NCI-H524 (cell line): ENCODE results near the gene KIRREL3.

Experiments used
- DNase-seq, 2 experiments: peaks; one replicate each; lab custom pipeline; 2025; lab: John Stamatoyannopoulos, UW

Gene KIRREL3

GRCh38 chr11:126739499-126740145 is 260.9 kb downstream of the KIRREL3 start:
- no peak for DNase-seq

- no peak for DNase-seq
These were observed 262.1 kb downstream of the KIRREL3 start for GRCh38 chr11:126738295-126739031.

- no peak for DNase-seq
These were observed 263.6 kb downstream of the KIRREL3 start for GRCh38 chr11:126736682-126737572.

GRCh38 chr11:126734752-126735151 is 265.8 kb downstream of the KIRREL3 start:
- DNase-seq, result no peak

DNA sequence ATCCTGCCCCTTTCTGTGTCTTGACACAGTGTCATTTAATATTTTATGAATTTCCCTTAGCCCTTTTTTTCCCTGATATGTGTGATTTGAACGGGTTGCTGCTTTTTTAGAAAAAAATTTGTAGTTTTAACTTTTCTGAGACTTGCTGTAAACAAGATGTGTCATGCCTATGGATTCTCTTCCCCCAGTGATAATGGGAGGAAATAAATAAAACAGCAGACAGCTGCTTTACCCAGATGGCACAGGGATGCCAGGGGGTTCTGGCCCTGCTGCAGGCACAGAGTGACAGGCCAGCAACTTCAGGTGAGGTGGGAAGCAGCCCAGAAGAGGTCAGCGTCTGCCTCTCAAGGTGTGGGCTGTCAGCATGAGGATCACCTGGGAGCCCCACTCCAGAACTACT is 266.9 kb downstream of the KIRREL3 start:
- peak in 1 of 2 experiments; percentile 17 for DNase-seq

DNA sequence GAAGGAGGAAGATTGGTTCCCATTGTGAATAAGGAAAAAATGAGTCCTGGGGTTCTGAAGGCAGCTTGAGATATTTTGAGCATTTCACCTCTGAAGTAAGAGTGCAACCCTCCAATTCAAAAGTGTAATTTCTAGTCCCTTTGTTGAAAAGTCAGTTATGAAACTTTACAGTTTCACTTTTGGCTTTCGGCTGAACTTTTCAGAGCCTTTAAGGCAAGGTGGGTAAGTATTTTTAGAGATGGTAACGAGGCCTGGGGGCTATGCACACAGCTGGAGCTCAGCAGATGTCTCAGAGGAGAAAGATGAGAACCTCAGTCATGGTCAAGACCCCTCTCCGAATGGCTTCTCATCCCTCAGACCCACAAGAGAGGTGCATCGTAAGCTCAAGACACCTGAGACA is 267.6 kb downstream of the KIRREL3 start:
- no peak for DNase-seq

DNA sequence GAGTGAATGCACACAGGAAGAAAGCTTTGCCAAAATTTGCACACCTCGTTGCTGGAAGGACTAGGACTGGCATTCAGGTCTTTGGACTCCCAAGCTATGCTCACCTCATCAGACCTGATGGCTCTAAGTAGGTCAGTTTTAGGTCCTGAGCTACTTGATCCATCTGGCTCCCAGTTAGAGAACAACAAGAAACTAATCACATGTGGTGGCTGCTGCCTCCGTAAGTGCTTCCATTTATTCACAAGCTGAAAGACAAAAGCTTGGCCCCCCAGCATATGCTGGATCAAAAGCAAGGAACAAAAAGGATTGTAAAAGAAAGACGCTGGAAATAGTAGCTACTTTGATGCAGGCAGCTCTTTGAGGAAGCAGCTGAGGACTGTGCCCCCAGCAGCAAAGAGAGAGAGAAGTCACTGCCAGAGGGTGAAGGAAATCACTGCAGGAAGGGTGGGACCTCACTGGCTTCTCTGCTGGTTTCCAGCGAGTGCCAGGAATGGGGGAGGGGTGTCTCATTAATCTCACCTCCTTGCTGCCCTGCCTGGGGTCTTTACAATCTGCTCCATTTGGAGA is 268.9 kb downstream of the KIRREL3 start:
- DNase-seq, result peak in 1 of 2 experiments; percentile 47

DNA sequence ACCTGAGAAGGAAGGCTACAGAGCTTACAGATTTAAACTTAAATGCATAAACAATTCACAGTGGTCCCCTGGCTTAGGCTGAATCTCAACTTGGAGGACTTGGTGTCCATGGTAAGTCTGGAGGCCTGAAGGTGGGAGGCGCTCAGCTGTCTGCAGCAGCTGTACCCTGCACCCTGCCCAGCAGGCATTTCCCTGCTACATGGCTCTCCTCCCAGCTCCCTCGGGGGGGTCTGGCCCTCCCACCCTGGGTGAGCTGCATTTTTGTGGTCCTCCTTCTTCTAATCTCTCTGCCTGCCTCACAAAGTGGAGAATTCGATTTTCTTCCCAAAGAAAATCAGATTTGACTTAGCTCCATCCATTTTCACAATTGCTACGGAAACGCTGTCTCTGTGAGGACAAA is 273.2 kb downstream of the KIRREL3 start:
- no peak for DNase-seq

- no peak for DNase-seq
These were observed 275.0 kb downstream of the KIRREL3 start for GRCh38 chr11:126725521-126725920.

GRCh38 chr11:126725043-126725442 is 275.5 kb downstream of the KIRREL3 start:
- DNase-seq, result no peak

DNA sequence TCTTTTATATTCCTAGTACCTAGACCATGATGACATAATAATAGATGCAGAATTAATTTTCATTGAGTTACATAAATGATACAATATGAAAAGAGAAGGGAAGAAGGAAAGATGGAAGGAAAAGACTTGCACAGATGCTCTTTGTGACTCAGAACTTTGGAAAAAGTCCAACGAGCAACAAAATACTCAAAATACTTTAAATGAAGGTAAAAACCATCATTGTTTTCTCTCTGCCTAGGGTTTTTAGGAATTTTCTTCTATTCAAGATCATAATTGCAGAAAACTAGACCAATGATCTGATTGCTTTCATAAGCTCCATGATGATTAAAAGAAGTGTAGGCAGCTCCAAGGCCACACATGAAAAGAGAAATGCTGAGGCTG is 276.9 kb downstream of the KIRREL3 start:
- no peak for DNase-seq

DNA sequence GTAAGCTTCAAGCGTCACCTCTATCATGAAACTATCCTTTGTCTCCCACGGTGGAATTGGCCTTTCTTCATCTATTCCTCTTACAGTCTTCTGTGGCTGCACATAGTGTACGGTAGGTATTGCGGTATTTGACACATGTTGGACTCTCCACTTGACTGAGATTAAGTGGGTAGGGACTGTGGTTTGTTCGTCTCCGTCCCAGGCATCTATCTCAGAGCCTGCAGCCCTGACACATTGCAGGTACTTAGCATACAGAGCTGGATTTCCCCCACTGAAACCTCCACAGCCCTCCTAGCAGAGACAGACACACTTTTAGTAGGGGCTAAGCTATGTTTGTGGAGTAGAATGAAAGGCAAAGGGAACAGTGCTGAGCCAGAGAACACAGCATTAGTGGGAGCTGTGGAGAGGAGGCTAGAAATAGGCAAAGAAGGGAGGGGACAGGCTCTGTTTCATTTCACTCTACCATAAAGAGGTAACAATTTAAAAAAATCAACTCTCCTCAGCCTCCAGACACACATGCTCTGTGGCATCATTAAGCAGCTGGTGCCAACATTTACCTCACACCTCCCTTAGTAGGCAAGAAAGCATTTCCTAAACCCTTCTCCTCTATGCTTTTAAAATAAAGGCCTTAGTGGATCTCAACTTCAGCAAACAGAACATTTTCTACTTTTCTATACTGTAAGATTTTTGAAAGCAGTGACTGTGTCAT is 277.5 kb downstream of the KIRREL3 start:
- DNase-seq, result peak in 1 of 2 experiments; percentile 24

- DNase-seq, result no peak
These were observed 278.4 kb downstream of the KIRREL3 start for GRCh38 chr11:126722006-126722736.

DNA sequence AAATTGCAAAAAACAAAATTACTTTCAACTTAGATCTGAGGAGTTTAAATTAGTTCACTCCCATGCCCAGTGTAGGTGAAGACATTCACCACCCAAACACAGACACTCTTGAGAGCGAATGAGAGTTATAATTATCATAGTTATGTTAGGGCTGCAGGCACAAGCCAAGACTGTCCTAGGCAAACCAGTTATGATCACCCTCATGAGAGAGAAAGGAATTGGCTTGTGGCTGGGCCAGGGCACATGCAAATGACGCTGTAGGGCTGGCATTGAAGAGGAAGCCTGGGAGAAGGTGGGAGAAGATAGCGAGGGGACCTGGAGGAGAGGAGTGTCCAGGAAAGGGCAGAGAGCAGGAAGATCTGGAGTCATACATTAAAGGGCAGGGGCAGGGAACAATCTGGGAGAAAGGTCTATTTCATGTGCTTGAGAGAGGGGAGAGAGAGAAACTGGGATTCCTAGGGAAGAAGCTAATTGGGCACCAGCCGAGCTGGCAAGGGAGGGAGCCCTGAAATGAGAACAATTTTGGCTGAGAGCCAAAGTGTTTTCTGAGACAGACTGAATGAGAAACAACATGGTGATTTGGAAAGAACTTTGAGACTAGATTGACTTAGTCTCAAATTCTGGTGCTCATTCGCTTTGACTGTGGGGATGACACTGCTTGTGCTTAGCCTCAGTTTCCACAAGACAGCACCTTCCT is 279.9 kb downstream of the KIRREL3 start:
- no peak for DNase-seq

DNA sequence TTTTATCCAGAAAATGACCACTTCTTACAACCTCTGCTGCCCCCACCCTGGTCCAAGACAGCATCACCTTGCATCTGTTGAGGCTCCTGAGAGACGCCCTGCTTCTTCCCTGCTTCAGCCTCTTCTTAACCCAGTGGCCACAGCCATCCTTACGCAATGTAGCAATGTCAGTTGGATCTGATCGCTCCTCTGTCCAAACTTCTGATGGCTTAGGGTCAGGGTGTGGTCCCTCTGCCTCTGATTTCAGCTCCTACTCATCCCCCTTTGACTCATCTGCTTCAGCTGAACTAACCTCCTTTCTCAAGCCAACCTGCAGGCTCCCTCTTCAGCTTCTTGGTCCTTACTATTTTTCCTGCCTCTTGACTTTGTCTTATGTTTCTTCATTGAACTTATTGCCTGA is 280.8 kb downstream of the KIRREL3 start:
- DNase-seq, result no peak

GRCh38 chr11:126718276-126718675 is 282.3 kb downstream of the KIRREL3 start:
- no peak for DNase-seq

- peak; percentile 14 to 64 for DNase-seq
These were observed 284.0 kb downstream of the KIRREL3 start for GRCh38 chr11:126716456-126717083.

- DNase-seq, result no peak
These were observed 286.8 kb downstream of the KIRREL3 start for GRCh38 chr11:126713806-126714205.

GRCh38 chr11:126711977-126712625 is 288.5 kb downstream of the KIRREL3 start:
- no peak for DNase-seq
